GM12878 (cell line): ENCODE data around the gene GINM1. TPM values are rescaled to one million over a fixed set of nuclear protein-coding genes. Genes with fewer than 3 reads are reported as not detected.

Experiments used
- ATAC-seq: fragments of 200-7000 bp; cut with Tn5 transposase; 3 replicates; pipeline ENCODE4 v1.9.1; 2020; ENCODE audit warnings: mild to moderate bottlenecking, moderate library complexity
- BruUV-seq: library from RNA; stranded (reverse); fragments of 400-500 nt; replicated peaks from 2 replicates; lab custom pipeline; 2021; lab: Mats Ljungman, UMichigan
- CTCF ChIA-PET: fragments of 300-600 bp; sonication (Branson Sonifier 250); formaldehyde crosslinking; extraction: SDS; loops from one replicate; lab custom pipeline; 2021; ENCODE audit warnings: inconsistent platforms; lab: Yijun Ruan, JAX
- POLR2A ChIA-PET: fragments of 350-600 bp; formaldehyde crosslinking; extraction: SDS; loops from one replicate; lab custom pipeline; 2021; ENCODE audit warnings: inconsistent platforms; lab: Charles Lee
- RAD21 ChIA-PET: fragments of 300-600 bp; sonication (Branson Sonifier 250); formaldehyde crosslinking; loops from one replicate; lab custom pipeline; 2023; ENCODE audit warnings: antibody characterized with exemption; ENCODE audit not compliant: unreplicated experiment; lab: Charles Lee
- SMC1A ChIA-PET: fragments of 300-600 bp; sonication (Branson Sonifier 250); formaldehyde crosslinking; loops from one replicate; lab custom pipeline; 2023; ENCODE audit not compliant: unreplicated experiment, uncharacterized antibody; lab: Charles Lee
- DNase-seq: peaks from one replicate; pipeline ENCODE4 v3.0.0-alpha.2; 2011; ENCODE audit warnings: low read depth, low spot score
- FAIRE-seq: peaks from 3 replicates; lab custom pipeline; 2011; peaks lifted over from hg19 to GRCh38; lab: Jason Lieb, UNC
- H2AFZ ChIP-seq: 2 replicates; pipeline ENCODE4 v1.6.0; 2011; ENCODE audit warnings: low read depth, low read length, control low read depth; ENCODE audit not compliant: control insufficient read depth
- H3K27ac ChIP-seq: 2 replicates; pipeline ENCODE4 v1.5.1; 2011; ENCODE audit warnings: control low read depth; ENCODE audit not compliant: control insufficient read depth, insufficient read depth
- H3K27me3 ChIP-seq, 2 experiments: replicated peaks in 1 of 2; 2 replicates each; pipeline versions ENCODE4 v1.6.0 to v1.6.1; 2011; ENCODE audit warnings: low read length in 1 of 2; ENCODE audit not compliant: control insufficient read depth in 2 of 2, insufficient read depth in 2 of 2
- H3K36me3 ChIP-seq, 2 experiments: 2 replicates each; pipeline ENCODE4 v1.5.1; 2011; ENCODE audit warnings: low read length in 1 of 2; ENCODE audit not compliant: control insufficient read depth in 2 of 2, insufficient read depth in 2 of 2
- H3K4me1 ChIP-seq: 2 replicates; pipeline ENCODE4 v1.6.1; 2011; ENCODE audit warnings: mild to moderate bottlenecking, low read length, moderate library complexity, mixed read lengths; ENCODE audit not compliant: control insufficient read depth, insufficient read depth
- H3K4me2 ChIP-seq: 2 replicates; pipeline ENCODE4 v1.6.0; 2011; ENCODE audit warnings: control low read depth; ENCODE audit not compliant: control insufficient read depth, insufficient read depth
- H3K4me3 ChIP-seq: fragments of 200-600 bp; sonication (generic); 2 replicates; pipeline ENCODE4 v1.5.1; 2016
- H3K79me2 ChIP-seq: 2 replicates; pipeline ENCODE4 v1.6.0; 2011; ENCODE audit warnings: low read length; ENCODE audit not compliant: control insufficient read depth, insufficient read depth
- H3K9ac ChIP-seq: 2 replicates; pipeline ENCODE4 v1.8.0; 2011; ENCODE audit warnings: low read length, control low read depth, mixed read lengths; ENCODE audit not compliant: control insufficient read depth, insufficient read depth
- H3K9me3 ChIP-seq: replicated peaks from 3 replicates; pipeline ENCODE4 v1.5.1; 2011; ENCODE audit warnings: mild to moderate bottlenecking, low read length; ENCODE audit not compliant: control insufficient read depth, insufficient read depth
- H4K20me1 ChIP-seq: 2 replicates; pipeline ENCODE4 v1.6.0; 2011; ENCODE audit not compliant: control insufficient read depth, insufficient read depth
- BCL11A ChIP-seq: IDR thresholded peaks from 2 replicates; pipeline ENCODE4 v1.6.1; 2011; ENCODE audit warnings: low read depth, low read length
- BHLHE40 ChIP-seq, 2 experiments: fragments of 450-650 bp in 1 of 2; IDR thresholded peaks; 2 replicates each; pipeline ENCODE4 v1.6.1; 2011 to 2017; ENCODE audit warnings: low read depth in 2 of 2, borderline replicate concordance in 1 of 2, improper control_type of control experiment in 1 of 2, low read length in 1 of 2, mild to moderate bottlenecking in 1 of 2
- CBX3 ChIP-seq: fragments of 200-600 bp; sonication (generic); IDR thresholded peaks from 2 replicates; pipeline ENCODE4 v1.6.1; 2016; ENCODE audit warnings: low read depth, borderline replicate concordance
- CREM ChIP-seq: IDR thresholded peaks from 2 replicates; pipeline ENCODE4 v1.6.1; 2014; ENCODE audit warnings: antibody characterized with exemption, low read depth
- DPF2 ChIP-seq: fragments of 450-650 bp; IDR thresholded peaks from 2 replicates; pipeline ENCODE4 v1.6.1; 2017; ENCODE audit warnings: mild to moderate bottlenecking
- LARP7 ChIP-seq: fragments of 450-650 bp; IDR thresholded peaks from 2 replicates; pipeline ENCODE4 v1.6.1; 2017; ENCODE audit warnings: mild to moderate bottlenecking
- MTA2 ChIP-seq: fragments of 450-650 bp; IDR thresholded peaks from 2 replicates; pipeline ENCODE4 v1.6.1; 2016; ENCODE audit warnings: low read depth, mild to moderate bottlenecking, moderate library complexity
- NRF1 ChIP-seq: conservative IDR thresholded peaks from 2 replicates; pipeline ENCODE4 v1.6.1; 2011; ENCODE audit warnings: mild to moderate bottlenecking, low read depth, low read length, improper control_type of control experiment
- POLR2A ChIP-seq: IDR thresholded peaks from 2 replicates; pipeline ENCODE4 v1.6.1; 2011; ENCODE audit warnings: low read depth, mild to moderate bottlenecking, low read length
- RBBP5 ChIP-seq: fragments of 200-600 bp; sonication (generic); conservative IDR thresholded peaks from 2 replicates; pipeline ENCODE4 v1.6.1; 2016
- RELA ChIP-seq: fragments of 450-650 bp; IDR thresholded peaks from 2 replicates; pipeline ENCODE4 v1.8.0; 2014; ENCODE audit warnings: borderline replicate concordance; ENCODE audit not compliant: partially characterized antibody
- SRF ChIP-seq, 2 experiments: IDR thresholded peaks; 2 replicates each; pipeline ENCODE4 v1.6.1; 2011; ENCODE audit warnings: low read depth in 2 of 2, low read length in 2 of 2, mild to moderate bottlenecking in 1 of 2, moderate library complexity in 1 of 2
- SUPT20H ChIP-seq: IDR thresholded peaks from 2 replicates; pipeline ENCODE4 v1.6.1; 2011; ENCODE audit warnings: low read depth, mild to moderate bottlenecking, low read length, moderate library complexity, borderline replicate concordance; ENCODE audit not compliant: control insufficient read depth
- TAF1 ChIP-seq: IDR thresholded peaks from 2 replicates; pipeline ENCODE4 v1.6.1; 2011; ENCODE audit warnings: mild to moderate bottlenecking, low read depth, low read length, borderline replicate concordance
- TCF3 ChIP-seq: IDR thresholded peaks from 2 replicates; pipeline ENCODE4 v1.6.1; 2012; ENCODE audit warnings: low read depth, mild to moderate bottlenecking, low read length, borderline replicate concordance; ENCODE audit not compliant: insufficient read depth
- WGBS: methylation state at CpG from one replicate; pipeline ENCODE4 v1.1.6; 2016; ENCODE audit warnings: low lambda C conversion rate; ENCODE audit not compliant: insufficient replicate concordance, insufficient coverage; ENCODE audit errors: missing lambda C conversion rate; 5-methylcytosine and 5-hydroxymethylcytosine counted together
- in situ Hi-C: fragments of 300-500 bp; cut with MboI; formaldehyde crosslinking; loops from 9 replicates; pipeline ENCODE4 v1.14.3; 2018; ENCODE audit warnings: mixed read lengths
- intact Hi-C: fragments of 100-400 bp; cut with micrococcal nuclease; formaldehyde crosslinking; loops from one replicate; pipeline ENCODE4 v1.14.2; 2022; ENCODE audit not compliant: unreplicated experiment
- polyA plus RNA-seq, 11 experiments: library from polyadenylated mRNA; depleted of rRNA in 4 of 11; unstranded in 6 of 11; stranded (reverse) in 5 of 11; fragments of >200 nt; fragmentation: Nextera tagmentation in 4 of 11; fragmentation: Illumina TruSeq in 1 of 11; extraction: Ambion mirVana in 4 of 11; extraction: Trizol in 1 of 11; gene quantifications; 1 replicate in 1 of 11; 2 replicates in 10 of 11; pipeline versions ENCODE4 v1.2.1 to v1.2.3, GENCODE V29; 2011 to 2016; ENCODE audit warnings: inconsistent platforms in 2 of 11, missing spikeins in 2 of 11, low read depth in 1 of 11
- total RNA-seq, 4 experiments: library from RNA; depleted of rRNA in 3 of 4; stranded (reverse); fragments of >200 nt in 3 of 4; fragmentation: Illumina TruSeq in 1 of 4; extraction: Trizol in 1 of 4; gene quantifications; 2 replicates each; pipeline versions ENCODE4 v1.2.1 to v1.2.3, GENCODE V29; 2013 to 2021
- TF ChIP-seq, protein P1 (sequence below): IDR thresholded peaks from 2 replicates; pipeline ENCODE4 v1.6.1; 2012; ENCODE audit warnings: low read depth, low read length, improper control_type of control experiment
- TF ChIP-seq, protein P2 (sequence below): IDR thresholded peaks from 2 replicates; pipeline ENCODE4 v1.6.1; 2011; ENCODE audit warnings: borderline replicate concordance, low read depth, mild to moderate bottlenecking, moderate library complexity, mixed read lengths, low read length; ENCODE audit not compliant: insufficient read depth; ENCODE audit errors: extremely low read length
- TF ChIP-seq, protein P3 (sequence below): fragments of 450-650 bp; IDR thresholded peaks from 2 replicates; pipeline ENCODE4 v1.6.1; 2016; ENCODE audit warnings: mild to moderate bottlenecking
- TF ChIP-seq, protein P4 (sequence below): IDR thresholded peaks from 2 replicates; pipeline ENCODE4 v1.6.1; 2011; ENCODE audit warnings: low read depth, mild to moderate bottlenecking, low read length, moderate library complexity, borderline replicate concordance; ENCODE audit errors: extremely low read depth

GINM1 gene
- total and polyA plus RNA-seq, 10 of the 15 experiments (the other 5 are each of a cell fraction or from before 2014, with no cell fraction given) = 10.6 to 38.1 (median 30.8) TPM

DNA sequence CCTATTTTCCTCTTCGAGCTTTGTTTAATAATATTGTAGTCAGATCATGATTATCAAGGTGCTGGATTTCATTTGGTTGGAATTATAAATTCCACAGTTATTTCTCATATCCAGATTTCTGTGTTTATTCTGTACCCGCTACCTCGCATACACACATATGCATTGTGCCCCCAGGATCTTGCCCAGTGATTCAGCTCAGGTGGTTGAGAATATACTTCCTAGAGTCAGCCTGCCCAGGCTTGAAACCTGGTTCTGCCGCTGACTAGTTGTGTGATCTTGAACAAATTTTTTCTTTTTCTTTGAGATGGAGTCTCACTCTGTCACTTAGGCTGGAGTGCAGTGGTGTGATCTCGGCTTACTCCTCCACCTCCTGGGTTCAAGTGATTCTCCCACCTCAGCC lies 14.7 kb downstream of the GINM1 start:
- no peak for ATAC-seq
- Histone ChIP-seq H3K9me3 (no peaks in the 10 kb centered on the region), H3K9ac (no peak overlapping the region), H2AFZ (no peak overlapping the region), H3K4me2 (no peak overlapping the region), H3K4me3 (no peak overlapping the region), H3K27me3 (no peaks in the 10 kb centered on the region), H3K4me1 (no peaks in the 10 kb centered on the region), H3K79me2 (peaks cover 3% of the 10 kb centered on the region), H3K36me3 (peaks cover 8 to 39% of the 10 kb centered on the region in 2 experiments), H3K27ac (no peak overlapping the region), H4K20me1 (no peaks in the 10 kb centered on the region; the same call in 1 of the 2 replicates)
- CTCF ChIA-PET = interaction anchor here (1.7 kb wide), 1 partner anchor 11 kb away, joined by 5 read pairs; no protein-coding TSS in a partner anchor
- no peak for FAIRE-seq
- TF ChIP-seq, protein P1, sequence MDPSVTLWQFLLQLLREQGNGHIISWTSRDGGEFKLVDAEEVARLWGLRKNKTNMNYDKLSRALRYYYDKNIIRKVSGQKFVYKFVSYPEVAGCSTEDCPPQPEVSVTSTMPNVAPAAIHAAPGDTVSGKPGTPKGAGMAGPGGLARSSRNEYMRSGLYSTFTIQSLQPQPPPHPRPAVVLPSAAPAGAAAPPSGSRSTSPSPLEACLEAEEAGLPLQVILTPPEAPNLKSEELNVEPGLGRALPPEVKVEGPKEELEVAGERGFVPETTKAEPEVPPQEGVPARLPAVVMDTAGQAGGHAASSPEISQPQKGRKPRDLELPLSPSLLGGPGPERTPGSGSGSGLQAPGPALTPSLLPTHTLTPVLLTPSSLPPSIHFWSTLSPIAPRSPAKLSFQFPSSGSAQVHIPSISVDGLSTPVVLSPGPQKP = no peak
- TF ChIP-seq LARP7 = no peak
- no peak for TF ChIP-seq RBBP5
- no peak for TF ChIP-seq TAF1
- no peak for TF ChIP-seq MTA2
- no peak for TF ChIP-seq CREM
- no peak for TF ChIP-seq TCF3
- TF ChIP-seq, protein P2, sequence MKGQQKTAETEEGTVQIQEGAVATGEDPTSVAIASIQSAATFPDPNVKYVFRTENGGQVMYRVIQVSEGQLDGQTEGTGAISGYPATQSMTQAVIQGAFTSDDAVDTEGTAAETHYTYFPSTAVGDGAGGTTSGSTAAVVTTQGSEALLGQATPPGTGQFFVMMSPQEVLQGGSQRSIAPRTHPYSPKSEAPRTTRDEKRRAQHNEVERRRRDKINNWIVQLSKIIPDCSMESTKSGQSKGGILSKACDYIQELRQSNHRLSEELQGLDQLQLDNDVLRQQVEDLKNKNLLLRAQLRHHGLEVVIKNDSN = no peak
- no peak for TF ChIP-seq SRF (IDR thresholded peaks at IDR 0.05; ENCODE audit: low read depth in 2 of 2, low read length in 2 of 2)
- TF ChIP-seq POLR2A = no peak
- TF ChIP-seq, protein P3, sequence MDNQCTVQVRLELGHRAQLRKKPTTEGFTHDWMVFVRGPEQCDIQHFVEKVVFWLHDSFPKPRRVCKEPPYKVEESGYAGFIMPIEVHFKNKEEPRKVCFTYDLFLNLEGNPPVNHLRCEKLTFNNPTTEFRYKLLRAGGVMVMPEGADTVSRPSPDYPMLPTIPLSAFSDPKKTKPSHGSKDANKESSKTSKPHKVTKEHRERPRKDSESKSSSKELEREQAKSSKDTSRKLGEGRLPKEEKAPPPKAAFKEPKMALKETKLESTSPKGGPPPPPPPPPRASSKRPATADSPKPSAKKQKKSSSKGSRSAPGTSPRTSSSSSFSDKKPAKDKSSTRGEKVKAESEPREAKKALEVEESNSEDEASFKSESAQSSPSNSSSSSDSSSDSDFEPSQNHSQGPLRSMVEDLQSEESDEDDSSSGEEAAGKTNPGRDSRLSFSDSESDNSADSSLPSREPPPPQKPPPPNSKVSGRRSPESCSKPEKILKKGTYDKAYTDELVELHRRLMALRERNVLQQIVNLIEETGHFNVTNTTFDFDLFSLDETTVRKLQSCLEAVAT = no peak
- no peak for TF ChIP-seq SUPT20H
- TF ChIP-seq DPF2 = no peak
- TF ChIP-seq CBX3 = no peak
- no peak for TF ChIP-seq RELA
- TF ChIP-seq NRF1 = no peak
- TF ChIP-seq, protein P4, sequence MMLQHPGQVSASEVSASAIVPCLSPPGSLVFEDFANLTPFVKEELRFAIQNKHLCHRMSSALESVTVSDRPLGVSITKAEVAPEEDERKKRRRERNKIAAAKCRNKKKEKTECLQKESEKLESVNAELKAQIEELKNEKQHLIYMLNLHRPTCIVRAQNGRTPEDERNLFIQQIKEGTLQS = no peak
- TF ChIP-seq BHLHE40 (IDR thresholded peaks at IDR 0.05; ENCODE audit: borderline replicate concordance in 1 of 2, low read depth in 2 of 2, low read length in 1 of 2) = no peak
- TF ChIP-seq BCL11A = no peak
- DNase-seq = no peak
- 98% methylated on average over 5 of the region's 5 CpGs for WGBS
- intact Hi-C loops = no loop called here
- POLR2A ChIA-PET = interaction anchor here (0.7 to 1.1 kb wide), 2 partner anchors 9 to 13 kb away, joined by 3 to 4 read pairs; no protein-coding TSS in a partner anchor
- SMC1A ChIA-PET = interaction anchor here (1.3 to 1.8 kb wide), 2 partner anchors 10 to 14 kb away, joined by 5 to 6 read pairs; no protein-coding TSS in a partner anchor
- RAD21 ChIA-PET = no interaction called here
- no TSS peak for BruUV-seq
- in situ Hi-C loops = no loop called here
